Adrenal gland (tissue), 19 donors: Measurements from ENCODE around the gene RAB12. TPM values are rescaled to one million over a fixed set of nuclear protein-coding genes. Genes with fewer than 3 reads are reported as not detected.
A peak's percentile ranks its signal among the peaks of the same experiment; 100 is the strongest.

Experiments used
- DNase-seq, 7 donors: peaks; one replicate each; pipeline ENCODE4 v3.0.0-alpha.2; 2019 to 2020
- H3K27ac ChIP-seq, 5 donors: fragments of 200-600 bp; sonication (generic) in 4 of 5; 1 replicate in 3 of 5; 2 replicates in 2 of 5; pipeline versions ENCODE4 v1.5.1 to v1.8.0; 2016 to 2020; ENCODE audit warnings: mild to moderate bottlenecking in 1 of 5
- H3K27me3 ChIP-seq: fragments of 200-600 bp; 2 replicates; pipeline ENCODE4 v1.8.0; 2021
- H3K36me3 ChIP-seq, 2 donors: fragments of 200-600 bp; replicated peaks in 1 of 2; 1 replicate in 1 of 2; 2 replicates in 1 of 2; pipeline versions ENCODE4 v1.5.1 to v1.8.0; 2018 to 2022
- H3K4me1 ChIP-seq, 2 donors: fragments of 200-600 bp; replicated peaks in 1 of 2; 1 replicate in 1 of 2; 2 replicates in 1 of 2; pipeline versions ENCODE4 v1.5.1 to v1.8.0; 2018 to 2021
- H3K4me3 ChIP-seq, 4 donors: fragments of 200-600 bp; sonication (generic) in 3 of 4; one replicate each; pipeline ENCODE4 v1.5.1; 2016 to 2018
- H3K9me3 ChIP-seq, 3 donors: fragments of 200-600 bp; sonication (generic) in 1 of 3; replicated peaks in 1 of 3; 1 replicate in 2 of 3; 2 replicates in 1 of 3; pipeline versions ENCODE4 v1.5.1 to v1.8.0; 2016 to 2021
- POLR2A ChIP-seq, 2 donors: fragments of 450-650 bp; IDR thresholded peaks; one replicate each; pipeline ENCODE4 v1.6.1; 2017; ENCODE audit warnings: antibody characterized with exemption in 2 of 2, mild to moderate bottlenecking in 2 of 2, moderate library complexity in 1 of 2
- WGBS, 4 donors: extraction: QIAGEN DNeasy Blood & Tissue Kit in 2 of 4; methylation state at CpG; one replicate each; pipeline versions ENCODE4 v1.1.5 to v1.1.7; 2013 to 2017; 5-methylcytosine and 5-hydroxymethylcytosine counted together
- intact Hi-C, 2 donors: fragments of 100-400 bp; cut with DNase I; formaldehyde crosslinking; loops; one replicate each; pipeline versions ENCODE4 v1.14.1 to v1.15.0; 2022 to 2023
- long read RNA-seq, 10 donors: library from polyadenylated mRNA in 3 of 10; unstranded in 2 of 10; stranded (forward) in 1 of 10; transcript quantifications; one replicate each; pipeline ENCODE4 v2.0.0 and lab custom pipeline, GENCODE V29; 2021 to 2026
- polyA plus RNA-seq, 3 donors: library from polyadenylated mRNA; stranded (reverse); fragments of 200-250 nt in 2 of 3; fragments of 350-450 nt in 1 of 3; fragmentation: Illumina TruSeq in 1 of 3; extraction: RNeasy Lipid Tissue Mini Kit (QIAGEN cat#74804) in 1 of 3; gene quantifications; one replicate each; pipeline ENCODE4 v1.2.3, GENCODE V29; 2013 to 2014
- total RNA-seq, 9 donors: library from RNA; depleted of rRNA in 4 of 9; stranded (reverse); fragments of >200 nt in 4 of 9; fragments of 120-200 nt in 1 of 9; fragmentation: NEBNext Ultra II Directional in 1 of 9; extraction: Animal tissue kit (Norgen Biotek cat#: 25700) in 1 of 9; gene quantifications; one replicate each; pipeline versions ENCODE4 v1.1.0 to v1.2.4, GENCODE V29; 2013 to 2023
- TF ChIP-seq, protein P1 (sequence below), 6 experiments: fragments of 450-650 bp in 4 of 6; fragments of 200-600 bp in 2 of 6; sonication (generic) in 1 of 6; IDR thresholded peaks; 1 replicate in 5 of 6; 2 replicates in 1 of 6; pipeline versions ENCODE4 v1.5.1 to v1.8.0; 2016 to 2021; ENCODE audit warnings: antibody characterized with exemption in 6 of 6, mild to moderate bottlenecking in 2 of 6, moderate library complexity in 1 of 6
- donor health status: healthy with polysubstance abuse.
- donor health status: Bipolar disorder and iron deficiency.
- donor health status: DM: yes; HTN: yes; CAD: no.
- donor health status: DM: no; HTN: no; CAD: no.
- donor health status: DM: no; HTN: no; CAD: no.
- donor health status: DM: yes; HTN: yes; CAD: no.

RAB12 gene, protein sequence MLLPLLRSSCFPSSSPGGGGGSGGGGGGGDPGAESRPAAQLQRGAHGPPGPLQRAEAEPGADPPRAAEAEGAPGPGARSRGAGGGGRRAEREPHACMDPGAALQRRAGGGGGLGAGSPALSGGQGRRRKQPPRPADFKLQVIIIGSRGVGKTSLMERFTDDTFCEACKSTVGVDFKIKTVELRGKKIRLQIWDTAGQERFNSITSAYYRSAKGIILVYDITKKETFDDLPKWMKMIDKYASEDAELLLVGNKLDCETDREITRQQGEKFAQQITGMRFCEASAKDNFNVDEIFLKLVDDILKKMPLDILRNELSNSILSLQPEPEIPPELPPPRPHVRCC
- total RNA-seq (10 to 100 TPM; 29.7 to 54.2 (median 38.5) TPM), polyA plus RNA-seq (10 to 100 TPM; 19.9 to 50.7 (median 27.6) TPM)
- long read RNA-seq, donor 1, transcript RAB12-203 (6 exons, 2,145 nt), result major isoform, 10 of 53 reads
- long read RNA-seq, donor 1, partial matches to known transcripts, result 43 of 53 reads
- long read RNA-seq, donor 1, other reads (novel, unspliced or antisense), result 0 of 53 reads
- long read RNA-seq, donor 2, transcript RAB12-203 (6 exons, 2,145 nt), result major isoform, 7 of 7 reads
- long read RNA-seq, donor 2, partial matches to known transcripts, result 0 of 7 reads
- long read RNA-seq, donor 2, other reads (novel, unspliced or antisense), result 0 of 7 reads
- long read RNA-seq, donor 3, partial matches to known transcripts, result 0 of 3 reads
- long read RNA-seq, donor 3, other reads (novel, unspliced or antisense), result 0 of 3 reads
- long read RNA-seq, donor 4, partial matches to known transcripts, result 0 of 1 reads
- long read RNA-seq, donor 4, other reads (novel, unspliced or antisense), result 1 of 1 reads
- long read RNA-seq, donor 5, result 0 reads
- long read RNA-seq, donor 6, partial matches to known transcripts, result 0 of 1 reads
- long read RNA-seq, donor 6, other reads (novel, unspliced or antisense), result 0 of 1 reads
- long read RNA-seq, donor 7, transcript RAB12-203 (6 exons, 2,145 nt), result major isoform, 5 of 5 reads
- long read RNA-seq, donor 7, partial matches to known transcripts, result 0 of 5 reads
- long read RNA-seq, donor 7, other reads (novel, unspliced or antisense), result 0 of 5 reads
- long read RNA-seq, donor 8, transcript RAB12-203 (6 exons, 2,145 nt), result major isoform, 12 of 99 reads
- long read RNA-seq, donor 8, partial matches to known transcripts, result 87 of 99 reads
- long read RNA-seq, donor 8, other reads (novel, unspliced or antisense), result 0 of 99 reads
- long read RNA-seq, donor 9, partial matches to known transcripts, result 0 of 4 reads
- long read RNA-seq, donor 9, other reads (novel, unspliced or antisense), result 0 of 4 reads
- long read RNA-seq, donor 10, partial matches to known transcripts, result 38 of 41 reads
- long read RNA-seq, donor 10, other reads (novel, unspliced or antisense), result 0 of 41 reads

DNA sequence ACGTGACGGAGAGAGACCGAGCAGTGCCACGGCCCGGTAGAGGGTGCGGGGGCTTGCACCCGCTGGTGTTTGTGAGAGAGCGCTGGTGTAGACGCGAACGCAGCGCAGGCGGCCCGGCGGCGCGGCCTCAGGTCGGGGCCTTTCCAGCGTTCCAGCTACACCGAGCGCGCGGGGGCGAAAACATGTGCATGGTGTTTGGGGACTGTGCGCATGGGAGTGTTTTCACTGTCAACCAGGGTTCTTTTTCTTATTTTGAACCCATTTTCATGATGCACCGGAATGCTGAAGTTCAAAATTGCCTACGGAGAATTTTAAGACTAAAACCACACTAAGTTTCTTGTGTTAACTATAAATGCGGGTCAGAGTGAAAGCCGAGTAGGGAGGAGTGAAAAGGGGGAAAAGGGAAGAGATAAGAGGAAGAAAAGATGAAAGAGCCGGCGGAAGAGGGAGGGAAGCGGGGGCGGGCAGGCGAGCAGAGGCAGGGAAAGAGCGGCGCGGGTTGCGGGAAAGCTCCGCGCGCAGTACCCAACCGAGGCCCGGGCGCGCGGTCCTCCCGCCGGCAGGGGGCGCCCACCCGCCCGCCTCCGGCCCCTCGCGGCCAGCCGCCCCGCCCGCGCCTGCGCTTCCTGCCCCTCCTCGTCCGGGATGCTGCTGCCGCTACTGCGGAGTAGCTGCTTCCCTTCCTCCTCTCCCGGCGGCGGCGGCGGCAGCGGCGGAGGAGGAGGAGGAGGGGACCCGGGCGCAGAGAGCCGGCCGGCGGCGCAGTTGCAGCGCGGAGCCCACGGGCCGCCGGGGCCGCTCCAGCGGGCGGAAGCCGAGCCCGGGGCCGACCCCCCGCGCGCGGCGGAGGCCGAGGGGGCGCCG is at the start of gene RAB12:
RAB12 (plus strand) TSS at position 643 of the 864 bp plus-strand sequence; CDS start at position 646, 3 bp downstream.
- Histone ChIP-seq H3K36me3 (no peaks in the 10 kb centered on the region), H3K27ac (peak within 1 kb of the TSS; percentile 63 to 90 (median 76)), H3K9me3 (no peaks in the 10 kb centered on the region), H3K4me1 (peaks cover 11 to 34% of the 10 kb centered on the region in 2 donors), H3K4me3 (peak within 1 kb of the TSS; percentile 52 to 98 (median 70)), H3K27me3 (no peaks in the 10 kb centered on the region)
- intact Hi-C loops, result no loop called here
- TF ChIP-seq POLR2A (IDR thresholded peaks at IDR 0.05), result peak; percentile 62 to 83
- TF ChIP-seq, protein P1, sequence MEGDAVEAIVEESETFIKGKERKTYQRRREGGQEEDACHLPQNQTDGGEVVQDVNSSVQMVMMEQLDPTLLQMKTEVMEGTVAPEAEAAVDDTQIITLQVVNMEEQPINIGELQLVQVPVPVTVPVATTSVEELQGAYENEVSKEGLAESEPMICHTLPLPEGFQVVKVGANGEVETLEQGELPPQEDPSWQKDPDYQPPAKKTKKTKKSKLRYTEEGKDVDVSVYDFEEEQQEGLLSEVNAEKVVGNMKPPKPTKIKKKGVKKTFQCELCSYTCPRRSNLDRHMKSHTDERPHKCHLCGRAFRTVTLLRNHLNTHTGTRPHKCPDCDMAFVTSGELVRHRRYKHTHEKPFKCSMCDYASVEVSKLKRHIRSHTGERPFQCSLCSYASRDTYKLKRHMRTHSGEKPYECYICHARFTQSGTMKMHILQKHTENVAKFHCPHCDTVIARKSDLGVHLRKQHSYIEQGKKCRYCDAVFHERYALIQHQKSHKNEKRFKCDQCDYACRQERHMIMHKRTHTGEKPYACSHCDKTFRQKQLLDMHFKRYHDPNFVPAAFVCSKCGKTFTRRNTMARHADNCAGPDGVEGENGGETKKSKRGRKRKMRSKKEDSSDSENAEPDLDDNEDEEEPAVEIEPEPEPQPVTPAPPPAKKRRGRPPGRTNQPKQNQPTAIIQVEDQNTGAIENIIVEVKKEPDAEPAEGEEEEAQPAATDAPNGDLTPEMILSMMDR (IDR thresholded peaks at IDR 0.05), result peak in 5 of 6 experiments; percentile 31 to 93 (median 82)
- DNase-seq, result peak; percentile 86 to 93 (median 89)
- WGBS, 4 donors, result 2 to 5% (median 4%) methylated on average over 21 to 89 of the region's 95 CpGs

DNA sequence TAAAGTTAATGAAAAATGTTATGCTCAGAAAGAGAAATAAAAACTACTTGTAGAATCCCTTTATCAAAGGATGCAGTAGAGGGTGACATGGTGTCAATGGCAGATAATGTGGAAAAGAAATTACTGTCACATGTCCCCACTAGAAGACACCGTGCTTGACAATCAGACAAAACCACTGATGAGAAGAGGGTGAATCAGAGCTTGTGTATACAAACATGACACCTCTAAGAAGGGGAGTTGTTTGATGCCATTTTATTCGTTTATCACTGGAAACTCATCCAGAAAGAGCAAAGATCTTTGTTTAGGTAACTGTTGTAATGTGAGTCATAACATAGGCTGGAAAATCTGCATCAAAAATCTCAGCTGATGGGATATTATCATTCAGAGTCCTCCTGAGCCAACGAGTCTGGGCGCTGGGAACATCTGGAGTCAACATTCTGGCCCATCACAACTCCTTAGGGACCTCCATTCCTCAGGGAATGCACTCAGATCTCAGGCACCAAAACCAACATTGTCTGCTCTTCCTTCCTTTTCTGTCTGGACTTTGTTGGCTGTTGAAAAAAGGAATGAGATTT is 49.5 kb upstream of the RAB12 start:
- no peak for DNase-seq
- no peak overlapping the region for H3K27ac ChIP-seq
- no peak for TF ChIP-seq POLR2A (IDR thresholded peaks at IDR 0.05)
- TF ChIP-seq, protein P1 (IDR thresholded peaks at IDR 0.05), result no peak
- no peaks in the 10 kb centered on the region for H3K27me3 ChIP-seq
- WGBS, 4 donors, result 56 to 69% (median 65%) methylated on average over 4 of the region's 4 CpGs
- no peaks in the 10 kb centered on the region for H3K9me3 ChIP-seq
- intact Hi-C loops, result no loop called here
- no peaks in the 10 kb centered on the region for H3K4me1 ChIP-seq
- no peaks in the 10 kb centered on the region for H3K36me3 ChIP-seq
- H3K4me3 ChIP-seq, result no peak overlapping the region

DNA sequence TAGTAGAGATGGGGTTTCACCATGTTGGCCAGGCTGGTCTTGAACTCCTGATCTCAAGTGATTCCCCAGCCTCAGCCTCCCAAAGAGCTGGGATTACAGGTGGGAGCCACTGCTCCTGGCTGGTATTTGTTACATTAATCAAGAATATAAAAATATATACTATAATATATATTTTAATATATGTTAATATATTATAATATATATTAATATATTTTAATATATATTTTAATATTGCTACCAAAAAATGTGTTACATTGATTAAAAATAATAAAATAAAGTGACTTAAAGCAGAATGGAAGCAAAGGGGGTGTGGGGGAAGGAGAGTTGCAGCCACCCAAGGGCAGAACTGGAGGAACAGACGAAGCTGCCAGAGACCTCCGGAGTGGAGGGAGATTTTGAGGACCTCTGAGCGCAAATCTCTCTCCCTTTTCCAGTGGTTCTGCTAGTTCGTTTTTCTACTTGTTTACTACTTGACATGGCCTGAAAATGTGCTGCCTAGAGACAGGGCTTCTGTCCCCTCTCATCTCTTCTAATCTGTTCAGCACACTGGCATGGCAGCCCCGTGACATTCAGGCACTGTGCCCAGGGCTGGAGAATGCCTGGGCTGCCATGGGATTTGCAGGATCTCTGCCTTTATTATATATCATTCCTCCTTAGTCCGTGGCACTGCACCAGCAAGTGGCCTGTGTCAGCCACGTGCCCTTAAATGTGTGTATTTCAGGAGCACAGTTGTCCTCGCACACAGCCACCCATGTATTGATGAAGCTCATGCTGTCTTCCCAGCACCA is 47.9 kb upstream of the RAB12 start:
- Histone ChIP-seq H3K4me3 (no peak overlapping the region), H3K4me1 (no peaks in the 10 kb centered on the region), H3K36me3 (no peaks in the 10 kb centered on the region), H3K27me3 (no peaks in the 10 kb centered on the region), H3K27ac (no peak overlapping the region), H3K9me3 (no peaks in the 10 kb centered on the region)
- intact Hi-C loops, result no loop called here
- no peak for DNase-seq
- whole genome bisulfite sequencing, 4 donors, result 77 to 86% (median 81%) methylated on average over 8 of the region's 8 CpGs
- TF ChIP-seq POLR2A (IDR thresholded peaks at IDR 0.05), result no peak
- TF ChIP-seq, protein P1 (IDR thresholded peaks at IDR 0.05), result no peak
